Motor neuron (in vitro differentiated cells): ENCODE measurements around the gene OR4D11. TPM values are rescaled to one million over a fixed set of nuclear protein-coding genes. Genes with fewer than 3 reads are reported as not detected.
"Not testable (repeated sequence)": the region's sequence is repeated elsewhere in the genome, so short reads cannot be mapped to it uniquely, and the experiment has no call there.

Experiments used
- ATAC-seq, 8 experiments: fragments of 200-7000 bp; cut with Tn5 transposase; replicated peaks in 6 of 8; 2 replicates each; pipeline ENCODE4 v1.8.0; 2021; ENCODE audit warnings: mild to moderate bottlenecking in 8 of 8, moderate library complexity in 8 of 8
- H3K27ac ChIP-seq, 2 donors: fragments of 250-450 bp; sonication (Bioruptor Pico); 2 replicates each; pipeline ENCODE4 v1.9.0; 2021; ENCODE audit warnings: antibody characterized with exemption in 2 of 2, mild to moderate bottlenecking in 2 of 2, moderate library complexity in 1 of 2
- H3K4me1 ChIP-seq, 2 donors: fragments of 250-450 bp; sonication (Bioruptor Pico); replicated peaks in 1 of 2; 2 replicates each; pipeline ENCODE4 v1.6.1; 2021; ENCODE audit warnings: antibody characterized with exemption in 2 of 2, mild to moderate bottlenecking in 2 of 2, moderate library complexity in 1 of 2
- H3K4me3 ChIP-seq, 5 donors: fragments of 250-450 bp; sonication (Bioruptor Pico); 2 replicates each; pipeline ENCODE4 v1.9.0; 2021; ENCODE audit warnings: antibody characterized with exemption in 5 of 5, mild to moderate bottlenecking in 5 of 5, moderate library complexity in 4 of 5
- WGBS, 10 experiments: fragments of 450-650 bp; shearing (Covaris generic); methylation state at CpG; one replicate each; pipeline ENCODE4 v1.0.0; 2022; 5-methylcytosine and 5-hydroxymethylcytosine counted together
- in situ Hi-C, 9 experiments: fragments of 400-800 bp; cut with MboI; loops; one replicate each; pipeline ENCODE4 v1.15.0; 2021; ENCODE audit warnings: low sequenced_read_pairs in 9 of 9, low pct_unique_long_range_greater_than_20kb in 2 of 9; ENCODE audit not compliant: unreplicated experiment in 9 of 9
- total RNA-seq, 8 experiments: library from RNA; unstranded; fragments of 300-600 nt; gene quantifications; 2 replicates each; pipeline versions ENCODE4 v1.2.3 to v1.2.4, GENCODE V29; 2022

The OR4D11 gene
- total RNA-seq, 8 experiments from 2014 or later: 0.21 to 0.66 (median 0.36) TPM; not detected in 3

- Histone ChIP-seq H3K27ac (no peak overlapping the region), H3K4me3 (no peak overlapping the region), H3K4me1 (peaks cover 10 to 18% of the 10 kb centered on the region in 2 donors)
- ATAC-seq: peak in 5 of 8 experiments; percentile 27 to 82 (median 71)
- WGBS, 10 experiments: 0 to 29% (median 5%) methylated on average over 2 to 7 of the region's 7 CpGs; no CpG with 5 or more reads in 2 of the 10 experiments
- in situ Hi-C loops: loop anchor here in 2 of 9 experiments (25.0 kb wide), 1 partner anchor 284 kb away; the partner anchor contains the start of gene MRPL16 (in 2 of the 2)
These were observed 25.3 kb downstream of the OR4D11 start for GRCh38 chr11:59528711-59529110.

- H3K27ac ChIP-seq: no peak overlapping the region
- H3K4me3 ChIP-seq: no peak overlapping the region
- in situ Hi-C loops: loop anchor here in 2 of 9 experiments (25.0 kb wide), 1 partner anchor 280 kb away; the partner anchor contains the start of gene MRPL16 (in 2 of the 2)
- H3K4me1 ChIP-seq: peaks cover 16 to 18% of the 10 kb centered on the region in 2 donors
- ATAC-seq: no peak
- WGBS, 10 experiments: 60 to 100% (median 94%) methylated on average over 1 to 2 of the region's 2 CpGs; no CpG with 5 or more reads in 5 of the 10 experiments
These were observed 29.2 kb downstream of the OR4D11 start for GRCh38 chr11:59532620-59533019.

- Histone ChIP-seq H3K4me1 (peaks cover 0 to 9% of the 10 kb centered on the region in 2 donors), H3K4me3 (no peak overlapping the region), H3K27ac (no peak overlapping the region)
- ATAC-seq: peak in 1 of 8 experiments; percentile 16
- in situ Hi-C loops: loop anchor here in 2 of 9 experiments (25.0 kb wide), 1 partner anchor 278 kb away; the partner anchor contains the start of gene MRPL16 (in 2 of the 2)
- 25 to 50% (median 42%) methylated on average over 1 of the region's 1 CpG; no CpG with 5 or more reads in 6 of the 10 experiments for WGBS, 10 experiments
These were observed 31.3 kb downstream of the OR4D11 start for GRCh38 chr11:59534676-59535075.

- in situ Hi-C loops: loop anchor here in 2 of 9 experiments (25.0 kb wide), 1 partner anchor 270 kb away; the partner anchor contains the start of gene MRPL16 (in 2 of the 2)
- 47 to 100% (median 80%) methylated on average over 1 to 3 of the region's 3 CpGs; no CpG with 5 or more reads in 3 of the 10 experiments for WGBS, 10 experiments
- H3K27ac ChIP-seq: no peak overlapping the region
- ATAC-seq: no peak
- peaks cover 0 to 6% of the 10 kb centered on the region in 2 donors for H3K4me1 ChIP-seq
- H3K4me3 ChIP-seq: no peak overlapping the region
These were observed 38.9 kb downstream of the OR4D11 start for GRCh38 chr11:59542142-59542810.

GRCh38 chr11:59543713-59544112 is 40.3 kb downstream of the OR4D11 start:
- in situ Hi-C loops: loop anchor here in 2 of 9 experiments (25.0 kb wide), 1 partner anchor 269 kb away; the partner anchor contains the start of gene MRPL16 (in 2 of the 2)
- not testable (repeated sequence) for H3K27ac ChIP-seq, H3K4me3 ChIP-seq, ATAC-seq, H3K4me1 ChIP-seq
- 63% methylated on average over 2 of the region's 3 CpGs; no CpG with 5 or more reads in 9 of the 10 experiments for WGBS, 10 experiments

GRCh38 chr11:59544869-59545178 is 41.4 kb downstream of the OR4D11 start:
- Histone ChIP-seq H3K27ac (no peak overlapping the region), H3K4me3 (no peak overlapping the region), H3K4me1 (peaks cover 0 to 8% of the 10 kb centered on the region in 2 donors)
- WGBS, 10 experiments: 70 to 90% (median 82%) methylated on average over 2 to 3 of the region's 3 CpGs; no CpG with 5 or more reads in 4 of the 10 experiments
- ATAC-seq: no peak
- in situ Hi-C loops: loop anchor here in 2 of 9 experiments (25.0 kb wide), 1 partner anchor 267 kb away; the partner anchor contains the start of gene MRPL16 (in 2 of the 2)

GRCh38 chr11:59545179-59546020 is 42.0 kb downstream of the OR4D11 start:
- Histone ChIP-seq H3K4me3 (no peak overlapping the region), H3K4me1 (peaks cover 0 to 8% of the 10 kb centered on the region in 2 donors), H3K27ac (no peak overlapping the region)
- in situ Hi-C loops: loop anchor here in 2 of 9 experiments (25.0 kb wide), 1 partner anchor 267 kb away; the partner anchor contains the start of gene MRPL16 (in 2 of the 2)
- WGBS, 10 experiments: 87 to 100% (median 91%) methylated on average over 3 to 23 of the region's 24 CpGs
- ATAC-seq: no peak

- peak in 1 of 8 experiments; percentile 1 for ATAC-seq
- H3K4me1 ChIP-seq, H3K27ac ChIP-seq, H3K4me3 ChIP-seq: not testable (repeated sequence)
- 53 to 100% (median 80%) methylated on average over 1 to 5 of the region's 5 CpGs; no CpG with 5 or more reads in 3 of the 10 experiments for WGBS, 10 experiments
- in situ Hi-C loops: loop anchor here in 2 of 9 experiments (25.0 kb wide), 1 partner anchor 265 kb away; the partner anchor contains the start of gene MRPL16 (in 2 of the 2)
These were observed 44.4 kb downstream of the OR4D11 start for GRCh38 chr11:59547605-59548308.

- no peak for ATAC-seq
- Histone ChIP-seq H3K4me3 (no peak overlapping the region), H3K4me1 (peaks cover 0 to 8% of the 10 kb centered on the region in 2 donors), H3K27ac (no peak overlapping the region)
- 83 to 100% (median 100%) methylated on average over 2 to 5 of the region's 5 CpGs; no CpG with 5 or more reads in 2 of the 10 experiments for WGBS, 10 experiments
- in situ Hi-C loops: loop anchor here in 2 of 9 experiments (25.0 kb wide), 1 partner anchor 264 kb away; the partner anchor contains the start of gene MRPL16 (in 2 of the 2)
These were observed 44.9 kb downstream of the OR4D11 start for GRCh38 chr11:59548309-59548656.

GRCh38 chr11:59550368-59550841 is 47.0 kb downstream of the OR4D11 start:
- Histone ChIP-seq H3K27ac (peak overlapping the region; percentile 79), H3K4me3 (peak overlapping the region; percentile 44 to 59 (median 55)), H3K4me1 (peaks cover 0 to 8% of the 10 kb centered on the region in 2 donors)
- in situ Hi-C loops: no loop called here
- peak; percentile 80 to 95 (median 93) for ATAC-seq
- WGBS, 10 experiments: 0 to 13% (median 0%) methylated on average over 2 to 12 of the region's 31 CpGs; no CpG with 5 or more reads in 1 of the 10 experiments

- 0 to 9% (median 1%) methylated on average over 2 to 32 of the region's 34 CpGs for WGBS, 10 experiments
- ATAC-seq: peak; percentile 47 to 69 (median 58)
- in situ Hi-C loops: no loop called here
- H3K27ac ChIP-seq: peak overlapping the region; percentile 79
- peak overlapping the region; percentile 44 to 59 (median 55) for H3K4me3 ChIP-seq
- peaks cover 0 to 8% of the 10 kb centered on the region in 2 donors for H3K4me1 ChIP-seq
These were observed 47.7 kb downstream of the OR4D11 start for GRCh38 chr11:59550842-59551658.
